Vein endothelial cell (primary cell): ENCODE measurements around the gene PGBD4. TPM values are rescaled to one million over a fixed set of nuclear protein-coding genes. Genes with fewer than 3 reads are reported as not detected.

Experiments
- total RNA-seq: library from RNA; depleted of rRNA; stranded (reverse); fragments of >200 nt; gene quantifications from 2 replicates; pipeline ENCODE4 v1.2.3, GENCODE V29; 2012

Gene PGBD4
- 1.2 and 1.3 TPM in 2 replicates for total RNA-seq

GRCh38 chr15:34101366-34102174, at the start of gene PGBD4, which contains the start of gene EMC7:
Gene PGBD4, plus strand, starts transcription at chr15:34102083. Its CDS starts 449 bp downstream, at chr15:34102532.
Gene EMC7, minus strand, starts transcription at chr15:34101862. Its CDS starts 23 bp downstream, at chr15:34101839.

Other genes starting within 250 kb of the PGBD4 start
- not detected in 2 replicates for gene CHRM5, start 133.6 kb upstream of the PGBD4 start, total RNA-seq
- gene AVEN, start 62.9 kb upstream of the PGBD4 start, total RNA-seq: 23.8 and 29.6 TPM in 2 replicates
- 30.4 and 36.0 TPM in 2 replicates for gene EMC7, start 221 bp upstream of the PGBD4 start, total RNA-seq
- 42.8 and 61.0 TPM in 2 replicates for gene KATNBL1, start 108.0 kb downstream of the PGBD4 start, total RNA-seq
- 111 and 122 TPM in 2 replicates for gene EMC4, start 122.9 kb downstream of the PGBD4 start, total RNA-seq
- gene SLC12A6, start 235.7 kb downstream of the PGBD4 start, total RNA-seq: 25.5 and 30.6 TPM in 2 replicates
- 285 and 293 TPM in 2 replicates for gene NOP10, start 241.1 kb downstream of the PGBD4 start, total RNA-seq
- not detected in 2 replicates for gene NUTM1, start 241.2 kb downstream of the PGBD4 start, total RNA-seq